M059J (cell line): ENCODE data around the gene DHX8. TPM values are rescaled to one million over a fixed set of nuclear protein-coding genes. Genes with fewer than 3 reads are reported as not detected.

Experiments used
- DNase-seq: peaks from one replicate; pipeline ENCODE4 v3.0.0-alpha.2; 2012; ENCODE audit warnings: low read depth
- total RNA-seq: library from RNA; depleted of rRNA; stranded (reverse); fragments of >200 nt; shearing (Covaris generic); gene quantifications from 2 replicates; pipeline ENCODE4 v1.2.3, GENCODE V29; 2014

The DHX8 gene
- total RNA-seq, 1 experiment from 2014 or later: 53.7 TPM

- no peak for DNase-seq
Measured at GRCh38 chr17:43547189-43547550, 63.4 kb downstream of the DHX8 start.

- DNase-seq: no peak
Measured at GRCh38 chr17:43547659-43548256, 64.0 kb downstream of the DHX8 start.

GRCh38 chr17:43548689-43549379, 65.1 kb downstream of the DHX8 start:
- DNase-seq: no peak

- DNase-seq: no peak
Measured at GRCh38 chr17:43549496-43549895, 65.7 kb downstream of the DHX8 start.

GRCh38 chr17:43550754-43551153, 67.0 kb downstream of the DHX8 start:
- DNase-seq: no peak

GRCh38 chr17:43552229-43552837, 68.6 kb downstream of the DHX8 start:
- DNase-seq: no peak

- no peak for DNase-seq
Measured at GRCh38 chr17:43553573-43553972, 69.8 kb downstream of the DHX8 start.

- no peak for DNase-seq
Measured at GRCh38 chr17:43554857-43555256, 71.1 kb downstream of the DHX8 start.

GRCh38 chr17:43556292-43556691, 72.5 kb downstream of the DHX8 start:
- peak; percentile 84 for DNase-seq

GRCh38 chr17:43558805-43559160, 75.0 kb downstream of the DHX8 start:
- no peak for DNase-seq

- DNase-seq: no peak
Measured at GRCh38 chr17:43559161-43559816, 75.5 kb downstream of the DHX8 start.

- no peak for DNase-seq
Measured at GRCh38 chr17:43560461-43561427, 77.0 kb downstream of the DHX8 start.

- DNase-seq: no peak
Measured at GRCh38 chr17:43562679-43563599, 79.2 kb downstream of the DHX8 start.

- no peak for DNase-seq
Measured at GRCh38 chr17:43563600-43564594, 80.1 kb downstream of the DHX8 start.

GRCh38 chr17:43568506-43569082, 84.8 kb downstream of the DHX8 start:
- DNase-seq: no peak

GRCh38 chr17:43570518-43570928, 86.7 kb downstream of the DHX8 start:
- DNase-seq: peak; percentile 90

GRCh38 chr17:43572368-43572980, 88.7 kb downstream of the DHX8 start:
- peak; percentile 59 for DNase-seq

- DNase-seq: no peak
Measured at GRCh38 chr17:43573579-43574321, 90.0 kb downstream of the DHX8 start.
